Suppressor macrophage treated with lipopolysaccharide for 1 hour (primary cell): ENCODE results near the gene POLE.

ENCODE experiments used
- DNase-seq, 3 donors: peaks; one replicate each; pipeline ENCODE4 v3.0.0-alpha.2; 2020 to 2022

The POLE gene

GRCh38 chr12:132673288-132674179, 13.6 kb downstream of the POLE start:
- DNase-seq = no peak

- DNase-seq = no peak
These were observed 14.5 kb downstream of the POLE start for GRCh38 chr12:132672678-132673077.

GRCh38 chr12:132672116-132672515, 15.0 kb downstream of the POLE start:
- DNase-seq = no peak

GRCh38 chr12:132669166-132669879, 17.8 kb downstream of the POLE start:
- DNase-seq = no peak

- DNase-seq = no peak
These were observed 18.7 kb downstream of the POLE start for GRCh38 chr12:132668191-132669088.

- no peak for DNase-seq
These were observed 21.3 kb downstream of the POLE start for GRCh38 chr12:132665794-132666193.

- no peak for DNase-seq
These were observed 22.0 kb downstream of the POLE start for GRCh38 chr12:132665149-132665491.

- DNase-seq = no peak
These were observed 22.7 kb downstream of the POLE start for GRCh38 chr12:132664206-132665148.

- DNase-seq = no peak
These were observed 24.0 kb downstream of the POLE start for GRCh38 chr12:132662901-132663755.

GRCh38 chr12:132661972-132662371, 25.2 kb downstream of the POLE start:
- no peak for DNase-seq

GRCh38 chr12:132660996-132661395, 26.1 kb downstream of the POLE start:
- no peak for DNase-seq

GRCh38 chr12:132660052-132660451, 27.1 kb downstream of the POLE start:
- no peak for DNase-seq

- no peak for DNase-seq
These were observed 28.0 kb downstream of the POLE start for GRCh38 chr12:132659146-132659545.

GRCh38 chr12:132658149-132658894, 28.8 kb downstream of the POLE start:
- no peak for DNase-seq

GRCh38 chr12:132657004-132657727, 30.0 kb downstream of the POLE start:
- DNase-seq = peak in 1 of 3 donors; percentile 7

- DNase-seq = no peak
These were observed 33.4 kb downstream of the POLE start for GRCh38 chr12:132653567-132654290.

GRCh38 chr12:132651444-132652100, 35.6 kb downstream of the POLE start:
- no peak for DNase-seq

GRCh38 chr12:132649226-132649945, 37.8 kb downstream of the POLE start:
- no peak for DNase-seq
